NCI-H526 treated with DMSO at 0.1 percent for 48 hours (cell line): ENCODE measurements around the gene KRT39.
"Not testable (repeated sequence)": the region's sequence is repeated elsewhere in the genome, so short reads cannot be mapped to it uniquely, and the experiment has no call there.

Source experiments
- DNase-seq: peaks from one replicate; lab custom pipeline; 2025; lab: John Stamatoyannopoulos, UW

The KRT39 gene

GRCh38 chr17:40966848-40967247, at the start of gene KRT39:
Gene KRT39 (minus strand): TSS chr17:40966948. CDS start chr17:40966856, 92 bp downstream.
- no peak for DNase-seq

- DNase-seq, result no peak
These were observed 48.7 kb upstream of the KRT39 start for GRCh38 chr17:41015454-41015853.

- DNase-seq, result no peak
These were observed 46.9 kb upstream of the KRT39 start for GRCh38 chr17:41013606-41014005.

DNA sequence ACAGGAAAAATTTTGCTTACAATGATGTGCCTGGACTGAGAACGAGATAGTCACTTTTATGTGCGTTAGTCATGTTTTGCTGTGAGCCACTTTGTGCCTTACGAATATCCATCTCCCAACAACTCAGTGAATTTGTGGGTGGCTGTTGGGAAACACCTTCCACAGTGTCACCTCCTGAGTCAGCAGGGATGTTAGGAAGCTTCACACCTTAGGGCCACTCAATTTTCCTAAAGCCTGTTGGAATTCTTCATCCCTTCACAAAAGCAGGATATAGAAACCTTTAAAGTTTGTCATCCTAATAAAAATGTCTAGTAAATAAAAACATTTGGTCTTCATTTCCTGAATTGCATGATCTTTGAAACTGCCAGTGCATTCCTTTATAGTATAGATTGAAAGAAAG, 46.4 kb upstream of the KRT39 start:
- no peak for DNase-seq

GRCh38 chr17:41012326-41013120, 45.8 kb upstream of the KRT39 start:
- DNase-seq, result no peak

GRCh38 chr17:41010441-41010840, 43.7 kb upstream of the KRT39 start:
- DNase-seq, result peak; percentile 63

DNA sequence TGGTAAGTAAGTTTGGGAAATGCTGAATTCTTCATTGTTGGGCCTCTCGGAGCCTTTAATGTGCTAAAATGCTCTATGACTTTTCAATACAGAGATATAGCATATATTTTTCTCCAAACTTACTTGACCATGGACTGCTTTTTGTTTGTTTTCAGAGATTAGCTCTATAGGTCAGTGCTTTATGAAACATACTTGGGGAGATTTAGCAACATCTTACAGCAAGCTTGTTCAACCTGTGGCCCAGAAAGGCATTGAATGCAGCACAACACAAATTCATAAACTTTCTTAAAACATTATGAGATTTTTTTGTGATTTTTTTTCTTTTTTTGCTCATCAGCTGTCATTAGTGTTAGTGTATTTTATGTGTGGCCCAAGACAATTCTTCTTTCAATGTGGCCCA, 43.2 kb upstream of the KRT39 start:
- DNase-seq, result no peak

GRCh38 chr17:41009301-41009760, 42.6 kb upstream of the KRT39 start:
- DNase-seq, result peak; percentile 79

GRCh38 chr17:41008811-41009210, 42.1 kb upstream of the KRT39 start, which contains the start of gene KRTAP3-1:
Gene KRTAP3-1 (minus strand): TSS chr17:41009128. CDS start chr17:41009074, 54 bp downstream.
- peak; percentile 28 for DNase-seq

- no peak for DNase-seq
These were observed 37.6 kb upstream of the KRT39 start for GRCh38 chr17:41004397-41004796.

DNA sequence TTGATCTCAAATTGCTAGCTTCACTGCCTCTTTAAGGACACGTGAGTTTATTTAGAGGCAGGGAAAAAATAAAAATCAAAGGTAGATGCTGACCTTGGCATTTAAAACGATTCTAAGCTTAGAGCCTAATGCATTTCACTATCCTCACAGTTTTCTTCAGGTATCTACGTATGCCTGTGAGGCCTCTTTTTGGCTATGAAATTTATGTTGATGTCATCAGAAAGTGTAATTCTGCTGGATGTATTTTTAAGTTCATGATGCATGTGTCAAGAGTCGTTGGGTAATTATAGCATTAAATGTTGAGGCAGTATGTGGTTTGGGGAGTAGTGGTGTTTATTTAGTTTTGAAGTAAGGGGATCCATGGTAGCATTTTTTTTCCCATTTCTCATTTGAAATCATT, 37.2 kb upstream of the KRT39 start:
- no peak for DNase-seq

DNA sequence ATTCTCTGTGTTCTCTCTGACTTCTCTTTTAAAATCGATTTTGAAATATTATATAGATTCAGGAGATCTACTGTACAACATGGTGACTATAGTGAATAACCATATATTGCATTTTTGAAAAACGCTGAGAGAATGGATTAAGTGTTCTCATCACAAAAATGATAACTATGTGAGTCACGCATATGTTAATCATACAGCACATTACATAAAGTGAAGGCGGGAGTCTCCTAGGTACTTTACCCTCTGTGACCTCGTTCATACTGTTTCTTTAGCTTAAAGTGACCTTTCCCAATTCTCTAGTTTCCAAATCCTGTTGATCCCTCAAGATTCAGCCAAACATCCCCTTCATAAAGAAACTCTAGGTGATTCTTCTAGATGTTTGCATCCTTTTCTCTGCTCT, 36.1 kb upstream of the KRT39 start:
- no peak for DNase-seq

DNA sequence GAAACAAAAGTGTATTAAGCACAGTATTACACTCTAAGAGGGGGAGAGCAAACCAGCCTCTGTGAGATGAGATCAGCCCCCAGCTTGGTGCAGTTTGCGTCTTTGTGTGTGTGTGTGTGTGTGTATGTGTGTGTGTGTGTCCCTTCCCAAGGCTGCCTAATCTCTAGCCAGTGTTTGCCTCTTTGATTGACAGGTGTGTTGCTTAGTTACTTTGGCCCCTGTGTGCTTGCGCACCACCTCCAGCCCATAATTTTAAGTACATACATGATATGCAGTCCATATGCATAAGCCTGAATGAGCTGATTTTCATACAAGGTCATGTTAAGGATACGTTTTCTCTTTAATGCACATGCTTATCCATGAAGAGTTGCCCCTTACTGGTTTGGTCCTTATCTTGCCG, 35.0 kb upstream of the KRT39 start:
- DNase-seq, result no peak

- not testable (repeated sequence) for DNase-seq
These were observed 32.8 kb upstream of the KRT39 start, which contains the start of gene KRTAP3-2 for GRCh38 chr17:40999563-40999962. Gene KRTAP3-2 (minus strand): TSS chr17:40999906. CDS start chr17:40999853, 53 bp downstream.

- DNase-seq, result no peak
These were observed 30.6 kb upstream of the KRT39 start for GRCh38 chr17:40997361-40997760.

GRCh38 chr17:40996829-40997228, 30.1 kb upstream of the KRT39 start:
- no peak for DNase-seq

GRCh38 chr17:40995116-40995515, 28.4 kb upstream of the KRT39 start:
- DNase-seq, result no peak

DNA sequence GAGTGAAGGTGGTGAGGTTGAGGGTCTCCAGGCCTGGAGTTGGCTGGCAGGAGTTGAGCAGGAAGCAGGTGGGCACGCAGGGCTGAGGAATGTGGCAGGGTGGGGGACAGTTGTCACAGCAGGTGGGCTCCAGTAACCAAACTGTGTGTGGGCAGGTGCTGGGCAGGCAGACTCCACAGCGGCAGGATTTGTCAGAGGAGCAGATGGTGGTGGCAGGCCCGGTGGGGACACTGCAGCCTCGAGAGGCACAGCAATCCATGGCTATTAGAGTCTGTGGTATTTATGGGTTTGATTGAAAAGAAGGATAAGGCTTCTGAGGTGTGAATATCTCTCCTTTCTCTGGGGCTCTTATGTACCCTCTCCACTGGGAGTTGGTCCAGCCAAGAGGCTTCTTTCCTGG, 27.1 kb upstream of the KRT39 start, which contains the start of gene KRTAP3-3:
KRTAP3-3 (minus strand) TSS at position 326 of the 400 bp plus-strand sequence; CDS start at position 259, 67 bp downstream.
- DNase-seq, result no peak

DNA sequence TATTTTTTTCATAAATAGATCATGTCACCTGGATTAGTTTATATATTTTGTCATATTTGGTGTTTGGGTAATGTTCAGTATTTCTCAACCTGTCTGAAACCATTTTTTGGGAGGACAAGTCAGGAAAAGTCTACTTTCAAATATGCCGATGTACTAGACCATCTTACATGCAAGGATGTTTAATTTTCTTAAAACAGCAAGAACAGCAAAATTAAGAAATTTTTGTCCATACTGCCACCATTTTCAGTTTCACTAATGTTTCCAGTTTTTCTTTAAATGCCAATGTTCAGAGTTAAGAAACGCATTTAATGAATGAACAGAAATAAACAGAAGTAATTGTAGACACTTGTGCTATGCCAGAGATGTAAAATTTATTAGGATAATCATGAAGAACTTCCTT, 26.3 kb upstream of the KRT39 start:
- DNase-seq, result no peak

DNA sequence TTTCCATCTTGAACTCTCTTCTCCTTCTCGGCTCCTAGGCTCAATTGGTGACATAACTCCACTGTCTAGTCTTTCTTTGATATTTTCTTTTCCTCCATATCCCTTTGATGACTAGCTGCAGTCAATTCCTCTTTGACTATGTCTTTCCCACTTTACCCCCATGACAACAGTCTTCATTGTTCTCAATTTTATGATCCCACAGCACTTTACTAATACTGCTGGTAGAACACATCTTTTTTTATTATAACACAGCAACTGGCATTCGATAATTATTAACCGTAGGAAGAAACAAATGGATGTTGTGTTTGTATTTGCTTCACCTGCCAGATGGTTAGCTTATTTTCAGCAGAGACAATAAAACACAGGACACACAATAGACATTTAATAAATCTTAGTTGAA, 25.9 kb upstream of the KRT39 start:
- peak; percentile 45 for DNase-seq

- peak; percentile 44 for DNase-seq
These were observed 20.2 kb upstream of the KRT39 start for GRCh38 chr17:40986920-40987319.

- no peak for DNase-seq
These were observed 17.5 kb upstream of the KRT39 start, which contains the start of gene KRT40 for GRCh38 chr17:40984226-40984625. Gene KRT40 (minus strand): TSS chr17:40984326. CDS start chr17:40984273, 53 bp downstream.

- no peak for DNase-seq
These were observed 14.4 kb upstream of the KRT39 start for GRCh38 chr17:40981115-40981514.
